GM18499 (cell line): ENCODE results near the gene FGFR2.
"Not testable (repeated sequence)": the region's sequence is repeated elsewhere in the genome, so short reads cannot be mapped to it uniquely, and the experiment has no call there.

ENCODE experiments used
- ATAC-seq: cut with Tn5 transposase; IDR thresholded peaks from one replicate; pipeline ENCODE4 v1.9.1; 2021; ENCODE audit warnings: moderate number of reproducible peaks; ENCODE audit not compliant: insufficient read depth, unreplicated experiment

FGFR2 gene

GRCh38 chr10:121527690-121528089 is 70.6 kb downstream of the FGFR2 start:
- ATAC-seq = no peak

GRCh38 chr10:121526801-121527221 is 71.4 kb downstream of the FGFR2 start:
- no peak for ATAC-seq

DNA sequence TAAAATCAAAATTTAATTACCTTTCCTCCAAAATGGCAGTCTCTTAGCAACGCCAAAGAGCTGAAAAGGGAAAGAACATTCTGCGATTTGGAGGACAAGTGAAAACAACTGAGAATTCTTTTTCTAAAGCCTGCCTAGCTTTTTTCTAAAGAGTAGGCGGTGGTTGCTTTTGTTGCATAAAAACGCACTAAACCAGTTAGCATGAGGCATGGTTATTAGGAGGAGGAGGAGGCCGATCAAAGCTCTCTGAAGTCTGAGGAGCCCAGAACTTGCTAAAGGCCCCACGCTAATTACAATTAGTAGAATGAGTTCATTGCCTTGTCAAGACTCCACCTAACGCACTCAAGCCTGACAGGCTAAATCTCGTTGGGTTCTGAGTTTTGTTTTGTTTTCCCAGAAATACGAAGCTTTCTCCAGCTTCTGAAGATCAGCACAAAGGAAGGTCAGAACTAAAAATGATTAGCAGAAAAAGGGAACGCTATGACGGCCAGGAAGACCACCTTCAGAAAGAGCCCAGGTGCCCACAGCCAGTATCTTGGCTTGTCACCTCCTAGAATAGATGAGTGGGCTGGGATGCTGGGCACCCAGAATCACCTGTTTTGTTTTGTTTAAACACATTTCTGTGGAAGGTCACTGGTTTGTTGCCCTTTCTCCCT is 72.0 kb downstream of the FGFR2 start:
- ATAC-seq = no peak

- ATAC-seq = no peak
Measured at GRCh38 chr10:121525251-121526134, 72.8 kb downstream of the FGFR2 start.

DNA sequence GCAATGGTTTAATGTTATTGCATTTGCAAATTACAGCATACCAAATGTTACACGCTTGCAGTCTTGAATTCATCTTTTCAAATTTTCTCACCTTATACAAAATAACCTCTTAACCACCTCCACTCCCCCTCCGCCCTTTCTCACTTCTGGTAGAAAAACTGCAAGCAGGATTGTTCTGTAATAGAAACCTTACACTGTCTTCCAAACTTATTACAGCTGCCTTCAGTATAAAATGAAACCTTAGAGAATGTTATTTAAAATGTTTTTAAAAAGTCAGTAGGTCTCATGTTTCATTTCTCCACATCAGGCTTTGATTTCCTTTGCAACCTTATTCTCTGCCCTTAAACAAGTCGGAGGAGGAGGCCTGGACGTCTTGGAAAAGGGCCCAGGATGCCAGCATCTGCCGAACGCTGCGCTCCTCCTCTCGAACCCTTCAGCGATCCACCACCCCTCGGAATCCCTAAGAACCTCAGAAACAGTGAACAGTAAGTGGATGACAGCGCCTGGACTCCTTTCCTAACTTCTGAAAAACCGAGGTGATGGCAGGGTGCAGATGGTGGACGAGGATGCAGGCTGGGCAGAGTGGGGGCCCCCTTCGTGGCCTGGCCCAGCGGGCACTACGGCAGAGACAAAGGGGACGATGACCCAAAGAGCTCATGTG is 74.0 kb downstream of the FGFR2 start:
- no peak for ATAC-seq

- no peak for ATAC-seq
Measured at GRCh38 chr10:121522831-121523230, 75.4 kb downstream of the FGFR2 start.

- ATAC-seq = no peak
Measured at GRCh38 chr10:121521794-121522556, 76.3 kb downstream of the FGFR2 start.

GRCh38 chr10:121520526-121520925 is 77.7 kb downstream of the FGFR2 start:
- not testable (repeated sequence) for ATAC-seq

DNA sequence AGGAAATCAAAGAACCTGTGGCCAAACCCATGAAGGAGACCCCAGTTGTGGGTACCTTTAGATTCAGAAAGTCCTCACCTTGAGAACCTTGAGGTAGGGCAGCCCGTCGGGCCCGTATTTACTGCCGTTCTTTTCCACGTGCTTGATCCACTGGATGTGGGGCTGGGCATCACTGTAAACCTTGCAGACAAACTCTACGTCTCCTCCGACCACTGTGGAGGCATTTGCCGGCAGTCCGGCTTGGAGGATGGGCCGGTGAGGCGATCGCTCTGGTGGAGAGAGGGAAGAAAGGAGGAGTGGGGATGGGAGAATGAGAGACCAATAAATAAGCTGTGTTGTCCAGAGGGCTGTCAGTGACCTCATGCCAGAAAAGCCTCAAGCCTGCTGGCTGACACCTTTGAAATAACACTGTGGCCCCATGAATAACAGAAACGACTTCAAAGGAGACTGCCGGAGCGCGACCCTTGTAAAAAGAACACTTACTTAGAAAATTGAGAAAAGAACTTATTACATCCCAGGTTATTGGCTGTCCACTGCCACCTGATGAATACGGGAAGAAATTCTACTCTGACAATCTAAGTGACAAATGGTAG is 78.2 kb downstream of the FGFR2 start:
- ATAC-seq = no peak

- no peak for ATAC-seq
Measured at GRCh38 chr10:121519411-121519810, 78.8 kb downstream of the FGFR2 start.

GRCh38 chr10:121518333-121518732 is 79.9 kb downstream of the FGFR2 start:
- ATAC-seq = no peak

- ATAC-seq = no peak
Measured at GRCh38 chr10:121516093-121516865, 82.0 kb downstream of the FGFR2 start.

DNA sequence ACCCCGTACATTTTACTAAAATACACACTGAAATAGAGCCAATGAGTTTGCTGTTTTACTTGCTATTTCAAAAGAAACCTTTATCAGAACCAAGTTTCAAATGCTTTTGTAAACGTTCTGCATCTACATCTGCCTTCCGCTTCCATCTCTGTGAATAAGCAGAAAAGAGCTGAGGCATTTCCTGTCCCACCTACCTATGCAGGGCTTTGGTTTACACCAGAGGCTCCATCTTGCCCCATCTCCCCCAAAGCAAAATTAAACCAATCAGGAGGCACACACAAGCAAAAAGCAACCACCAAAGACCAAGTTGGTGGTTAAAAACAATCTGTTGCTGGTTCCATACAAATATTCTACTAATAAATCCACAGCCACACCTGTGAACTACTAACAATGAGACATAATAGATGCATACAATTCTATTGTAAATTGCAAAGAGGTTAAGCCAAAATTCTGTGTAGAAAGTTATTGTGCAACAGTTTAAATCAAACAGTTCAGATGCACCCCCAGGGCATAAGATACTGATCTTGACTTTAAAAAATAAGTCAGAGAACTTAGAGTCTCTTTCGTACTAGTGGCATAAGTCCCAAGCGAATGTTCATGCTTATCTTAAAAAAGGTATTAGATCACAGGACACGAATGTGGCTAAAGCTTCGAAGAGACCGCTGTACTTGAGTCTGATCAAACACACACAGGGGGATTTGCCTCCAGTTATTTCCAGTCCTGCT is 83.9 kb downstream of the FGFR2 start:
- no peak for ATAC-seq

- no peak for ATAC-seq
Measured at GRCh38 chr10:121511943-121512342, 86.3 kb downstream of the FGFR2 start.

GRCh38 chr10:121511460-121511859 is 86.8 kb downstream of the FGFR2 start:
- no peak for ATAC-seq

DNA sequence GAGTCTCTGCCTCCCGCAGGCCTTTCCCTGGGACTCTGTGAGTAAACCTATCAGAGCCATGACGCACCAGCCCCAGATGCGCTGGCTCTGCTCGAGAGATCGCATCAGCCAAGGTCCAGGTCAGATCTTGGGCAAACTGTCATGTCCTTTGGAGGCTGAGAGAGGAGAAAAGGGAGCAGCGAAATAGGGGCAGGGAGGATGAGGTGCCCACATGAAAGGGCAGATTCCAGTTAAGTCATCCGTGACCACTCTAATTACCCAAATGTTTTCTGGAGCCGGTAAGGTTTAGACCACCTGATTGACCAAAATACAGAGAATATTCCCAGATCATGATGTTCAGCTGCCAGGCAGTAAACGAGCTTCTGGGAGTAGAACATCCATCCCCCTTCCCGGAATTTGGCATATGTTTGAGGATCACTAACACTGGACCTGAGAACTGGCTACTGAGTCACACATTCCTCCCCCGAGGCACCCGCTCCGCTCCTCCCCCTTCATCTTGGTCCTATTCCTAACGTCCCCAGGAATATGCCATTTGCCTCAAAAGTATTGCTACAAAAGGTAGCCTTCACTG is 88.0 kb downstream of the FGFR2 start:
- ATAC-seq = no peak

GRCh38 chr10:121509796-121510195 is 88.4 kb downstream of the FGFR2 start:
- no peak for ATAC-seq

GRCh38 chr10:121509112-121509511 is 89.1 kb downstream of the FGFR2 start:
- ATAC-seq = no peak
